ENCODE measurements around the gene EP300.

DNA sequence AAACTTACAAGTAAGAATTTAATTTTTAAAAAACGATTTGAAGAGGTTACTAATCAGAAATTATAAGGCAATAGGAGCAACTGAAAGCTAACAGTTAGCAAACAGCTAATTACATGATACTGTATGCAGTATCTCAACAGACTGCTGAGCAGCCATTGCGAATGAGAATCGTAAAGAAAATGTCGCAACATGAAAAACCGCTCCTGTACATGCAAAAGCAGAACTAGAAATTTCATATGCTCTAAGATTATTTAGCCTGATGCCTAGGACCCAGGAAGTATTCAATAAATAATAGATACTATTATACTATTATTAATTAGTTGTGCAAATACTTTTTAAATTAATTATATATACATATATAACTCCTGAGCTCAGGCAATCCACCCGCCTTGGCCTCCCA is 48.7 kb upstream of the EP300 start:
- TF ChIP-seq, protein P1, sequence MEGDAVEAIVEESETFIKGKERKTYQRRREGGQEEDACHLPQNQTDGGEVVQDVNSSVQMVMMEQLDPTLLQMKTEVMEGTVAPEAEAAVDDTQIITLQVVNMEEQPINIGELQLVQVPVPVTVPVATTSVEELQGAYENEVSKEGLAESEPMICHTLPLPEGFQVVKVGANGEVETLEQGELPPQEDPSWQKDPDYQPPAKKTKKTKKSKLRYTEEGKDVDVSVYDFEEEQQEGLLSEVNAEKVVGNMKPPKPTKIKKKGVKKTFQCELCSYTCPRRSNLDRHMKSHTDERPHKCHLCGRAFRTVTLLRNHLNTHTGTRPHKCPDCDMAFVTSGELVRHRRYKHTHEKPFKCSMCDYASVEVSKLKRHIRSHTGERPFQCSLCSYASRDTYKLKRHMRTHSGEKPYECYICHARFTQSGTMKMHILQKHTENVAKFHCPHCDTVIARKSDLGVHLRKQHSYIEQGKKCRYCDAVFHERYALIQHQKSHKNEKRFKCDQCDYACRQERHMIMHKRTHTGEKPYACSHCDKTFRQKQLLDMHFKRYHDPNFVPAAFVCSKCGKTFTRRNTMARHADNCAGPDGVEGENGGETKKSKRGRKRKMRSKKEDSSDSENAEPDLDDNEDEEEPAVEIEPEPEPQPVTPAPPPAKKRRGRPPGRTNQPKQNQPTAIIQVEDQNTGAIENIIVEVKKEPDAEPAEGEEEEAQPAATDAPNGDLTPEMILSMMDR (IDR thresholded peaks at IDR 0.05; ENCODE audit: low read depth, low read length, poor library complexity, severe bottlenecking): no peak
- no peak for TF ChIP-seq EZH2phosphoT487 (IDR thresholded peaks at IDR 0.05; ENCODE audit: borderline replicate concordance, low read length)
